ENCODE results near the gene CTRB2.

CTRB2 gene

GRCh38 chr16:75206749-75207451 is at the start of gene CTRB2:
Gene CTRB2 (minus strand): TSS chr16:75207161. CDS start chr16:75207141, 20 bp downstream.
- DNase-seq (ENCODE audit: low spot score): no peak

DNA sequence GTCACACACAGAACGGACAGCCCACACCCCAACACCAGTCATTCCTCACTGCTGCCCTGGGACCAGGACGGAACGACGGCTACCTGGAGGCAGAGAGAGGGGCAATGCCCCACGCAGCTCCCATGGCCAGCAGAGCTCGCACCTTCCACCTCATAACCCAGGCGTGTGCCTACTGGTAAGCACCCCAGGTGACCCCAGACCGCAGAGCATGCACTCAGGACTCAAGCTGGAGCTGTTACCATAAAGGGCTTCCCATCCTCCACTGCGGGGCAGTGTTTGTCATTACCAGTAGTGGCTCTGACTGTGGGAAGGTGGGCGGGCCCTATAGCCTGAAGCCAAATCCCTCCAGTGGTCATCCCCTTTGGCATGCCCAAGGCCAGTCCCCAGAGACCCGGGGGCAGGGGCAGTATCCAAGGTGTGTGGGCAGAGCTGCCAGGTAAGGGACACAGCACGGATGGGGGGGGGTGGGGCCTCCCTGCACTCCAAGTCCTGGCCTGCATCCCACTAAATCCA is 49.2 kb upstream of the CTRB2 start:
- no peak for DNase-seq (ENCODE audit: low spot score)

- DNase-seq (ENCODE audit: low spot score): no peak
Observed at GRCh38 chr16:75254359-75254837, 47.4 kb upstream of the CTRB2 start.

DNA sequence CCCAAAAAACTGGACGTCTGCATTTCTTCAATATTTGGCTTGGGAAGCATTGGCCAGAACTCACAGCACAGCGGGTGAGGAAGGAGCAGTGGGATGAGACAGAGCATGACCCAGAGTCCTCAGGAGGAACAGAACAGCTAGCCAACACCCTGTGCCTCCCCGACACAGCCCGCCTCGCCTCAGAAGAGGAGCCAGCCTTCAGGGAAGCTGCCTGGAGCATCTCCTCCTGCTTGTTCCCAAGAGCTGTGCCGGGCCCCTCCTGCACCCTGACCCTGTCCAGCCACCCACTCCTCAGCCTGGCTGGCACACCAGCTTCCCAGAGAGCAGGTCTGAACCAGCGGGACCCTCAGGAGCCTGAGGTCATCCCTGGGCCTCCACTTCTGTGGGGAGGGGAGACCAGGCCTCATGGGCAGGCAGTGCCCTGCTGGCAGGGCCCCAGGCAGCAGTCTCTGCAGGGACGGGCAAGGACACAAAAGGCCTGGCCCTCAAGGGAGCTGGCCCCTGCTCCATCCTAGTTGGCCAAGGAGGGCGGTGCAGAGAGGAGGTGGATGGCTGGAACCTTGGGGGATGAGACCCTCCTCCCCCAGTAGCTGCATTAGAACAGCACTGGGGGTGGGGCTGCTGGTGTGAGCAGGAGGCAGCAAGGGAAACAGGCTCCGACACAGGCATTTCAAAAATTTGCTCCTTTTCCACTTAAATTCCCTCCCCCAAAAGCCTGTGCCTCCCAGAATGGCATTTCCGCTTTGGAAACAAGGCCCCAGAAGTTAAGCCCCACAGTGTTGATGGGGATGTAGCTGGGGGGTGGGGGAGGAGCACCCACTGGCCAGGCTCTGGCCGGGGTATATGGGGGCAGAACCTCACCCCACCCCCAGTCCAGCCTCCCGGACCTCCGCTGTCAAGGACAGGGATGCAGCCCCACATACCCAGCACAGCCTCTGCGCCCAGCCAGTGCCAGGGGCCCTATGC is 46.3 kb upstream of the CTRB2 start:
- DNase-seq (ENCODE audit: low spot score): no peak

DNA sequence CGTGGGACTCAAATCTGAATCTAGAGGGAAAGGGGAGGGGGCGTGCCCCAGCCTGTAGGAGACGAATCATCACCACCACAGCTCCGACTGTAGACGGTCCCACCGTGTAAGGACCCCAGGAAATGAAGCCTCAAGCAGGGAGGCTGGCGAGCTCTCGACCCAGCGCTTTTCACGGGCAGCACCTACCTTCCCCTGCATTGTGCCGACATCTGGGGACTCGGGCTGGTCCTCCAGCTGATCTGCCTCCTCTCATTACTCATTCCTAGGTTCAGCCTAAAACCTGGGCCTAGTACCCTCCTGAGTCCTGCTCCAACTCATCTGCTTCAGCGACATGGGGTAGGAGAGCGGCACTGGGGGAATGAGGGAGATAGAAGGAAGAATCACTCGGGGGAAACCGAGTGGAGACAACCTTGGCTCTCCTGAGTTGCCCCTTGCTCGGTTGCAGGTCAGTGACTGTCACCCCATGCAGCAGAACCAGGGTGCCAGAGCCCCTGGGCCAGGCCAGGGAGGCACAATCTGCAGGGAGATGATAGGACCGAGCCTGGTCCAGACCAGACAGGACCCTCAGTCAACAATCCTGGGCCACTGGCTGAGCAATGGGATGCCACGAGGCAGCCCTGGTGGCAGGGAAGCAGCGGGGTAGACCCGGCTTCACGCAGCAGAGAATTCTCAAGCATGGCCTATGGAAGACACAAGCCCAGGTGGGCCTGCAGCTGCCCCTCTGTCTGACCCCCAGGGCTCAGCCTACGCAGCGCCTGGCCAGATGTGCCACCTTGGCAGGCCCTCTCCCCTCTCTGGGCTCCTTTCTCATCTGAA is 45.3 kb upstream of the CTRB2 start:
- no peak for DNase-seq (ENCODE audit: low spot score)

DNA sequence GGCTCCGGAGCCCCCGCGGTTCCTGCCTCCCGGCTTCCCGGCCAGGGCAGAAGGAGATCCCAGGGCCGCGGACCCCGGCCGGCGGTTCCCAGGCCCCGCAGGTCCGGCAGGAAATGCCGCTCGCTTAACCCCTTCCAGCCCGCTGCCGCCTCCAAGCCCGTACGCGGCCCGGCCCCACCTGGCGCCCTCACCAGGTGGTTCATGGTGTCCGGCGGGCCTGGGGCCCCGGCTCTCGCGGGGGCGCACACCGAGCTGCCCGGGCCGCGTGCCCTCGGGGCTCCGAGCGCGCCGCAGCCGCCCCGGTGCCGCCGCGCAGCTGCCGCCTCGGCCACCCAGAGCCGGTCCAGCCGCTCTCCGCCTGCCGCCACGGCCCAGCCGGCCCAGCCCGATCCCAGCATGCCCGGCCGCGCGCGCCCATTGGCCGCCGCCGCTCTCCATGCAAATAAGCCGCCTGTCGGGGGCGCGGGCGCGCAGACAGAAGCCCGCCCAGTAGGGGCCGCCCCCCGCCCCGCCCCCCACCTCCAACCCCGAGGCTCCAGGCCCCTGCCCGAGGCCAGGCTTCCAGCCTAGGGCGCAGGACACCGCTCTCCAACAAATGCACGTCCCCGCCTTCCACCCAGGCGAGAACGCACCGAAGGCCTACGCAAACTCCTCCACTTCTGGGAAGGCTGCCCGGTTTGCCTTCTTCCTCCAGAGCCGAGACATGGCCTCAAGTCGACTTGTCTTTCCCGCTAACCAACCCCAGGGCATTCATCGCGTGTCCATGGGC is 44.5 kb upstream of the CTRB2 start, which contains the start of gene BCAR1:
TSS of gene BCAR1 (minus strand) at position 345 of the 769 bp plus-strand sequence. CDS start at position 203, 142 bp downstream.
- peak; percentile 81 for DNase-seq (ENCODE audit: low spot score)

GRCh38 chr16:75250809-75251279 is 43.9 kb upstream of the CTRB2 start:
- peak; percentile 47 for DNase-seq (ENCODE audit: low spot score)

- no peak for DNase-seq (ENCODE audit: low spot score)
Observed at GRCh38 chr16:75250089-75250808, 43.3 kb upstream of the CTRB2 start.

GRCh38 chr16:75249441-75249840 is 42.5 kb upstream of the CTRB2 start:
- no peak for DNase-seq (ENCODE audit: low spot score)

DNA sequence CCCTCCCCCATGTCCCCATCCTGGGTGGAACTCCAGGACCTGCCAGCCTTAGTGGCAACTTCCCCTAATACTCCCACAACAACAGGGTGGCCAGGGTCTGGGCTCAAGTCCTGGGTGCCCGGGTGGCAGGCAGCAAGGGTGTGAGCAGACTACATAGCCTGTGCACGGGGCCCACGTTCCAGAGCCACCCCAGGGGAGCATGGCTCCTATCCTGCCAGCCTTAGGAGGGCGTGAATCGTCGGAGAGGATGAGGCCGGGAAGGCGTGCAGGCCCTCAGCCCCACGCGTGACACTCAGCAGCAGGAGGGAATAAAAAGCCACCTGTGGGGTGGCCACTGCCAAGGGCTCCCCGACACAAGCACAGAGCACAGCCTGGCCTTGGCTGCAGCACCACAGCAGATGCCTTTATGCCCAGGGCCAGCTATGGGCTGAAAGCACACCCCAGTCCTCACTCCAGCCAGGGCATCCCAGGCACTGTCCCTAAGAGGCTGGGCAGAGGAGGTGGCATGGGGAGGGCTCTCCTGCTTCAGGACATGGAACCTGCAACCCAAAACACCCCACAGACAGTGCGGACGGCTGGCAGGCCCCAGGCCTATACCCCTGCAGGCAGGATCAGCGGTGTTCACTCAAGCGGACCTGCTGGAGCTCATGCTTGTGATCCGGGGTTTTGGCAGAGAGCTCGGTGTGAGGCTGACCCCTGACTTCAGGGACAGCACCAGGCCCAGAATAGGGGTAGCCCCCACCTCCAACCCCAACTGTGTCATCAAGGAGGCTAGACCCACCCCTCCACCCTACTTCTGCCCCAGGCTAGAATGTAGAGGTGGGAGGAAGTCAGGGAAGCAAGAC is 41.8 kb upstream of the CTRB2 start:
- DNase-seq (ENCODE audit: low spot score): no peak

- DNase-seq (ENCODE audit: low spot score): no peak
Observed at GRCh38 chr16:75248142-75248535, 41.2 kb upstream of the CTRB2 start.

GRCh38 chr16:75247249-75247648 is 40.3 kb upstream of the CTRB2 start:
- no peak for DNase-seq (ENCODE audit: low spot score)

DNA sequence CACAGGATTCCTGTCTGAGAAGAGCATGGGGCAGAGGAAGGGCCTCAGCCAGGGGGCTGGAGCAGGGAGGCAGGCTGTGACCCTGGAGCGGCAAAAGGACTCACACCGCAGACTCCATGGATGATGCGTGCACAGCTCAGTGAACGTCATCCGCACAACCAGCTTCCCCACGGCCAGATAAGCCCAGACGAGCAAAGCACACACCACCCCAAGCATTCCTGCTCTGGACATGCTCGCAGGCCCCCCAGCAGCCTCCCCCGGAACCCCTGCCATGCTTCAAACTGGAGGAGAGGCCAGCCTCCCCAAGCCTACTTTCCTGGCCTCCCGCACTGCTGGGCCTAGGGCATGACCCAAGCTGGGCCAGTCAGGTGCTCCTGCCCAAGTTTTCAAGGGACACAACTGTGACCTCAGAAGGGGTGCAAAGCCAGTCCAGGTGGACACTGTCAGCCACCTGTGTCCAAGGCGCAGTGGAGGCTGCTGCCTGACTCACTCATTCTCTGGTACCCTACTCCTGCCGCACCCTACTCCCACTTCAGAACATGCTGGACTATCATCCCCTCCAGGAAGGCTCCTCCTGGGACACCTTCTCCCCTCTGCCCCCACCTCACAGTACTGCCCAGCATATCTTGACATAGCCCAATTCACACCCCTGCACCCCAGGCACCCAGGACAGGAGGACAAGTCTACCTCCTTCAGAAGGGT is 39.7 kb upstream of the CTRB2 start:
- DNase-seq (ENCODE audit: low spot score): no peak

DNA sequence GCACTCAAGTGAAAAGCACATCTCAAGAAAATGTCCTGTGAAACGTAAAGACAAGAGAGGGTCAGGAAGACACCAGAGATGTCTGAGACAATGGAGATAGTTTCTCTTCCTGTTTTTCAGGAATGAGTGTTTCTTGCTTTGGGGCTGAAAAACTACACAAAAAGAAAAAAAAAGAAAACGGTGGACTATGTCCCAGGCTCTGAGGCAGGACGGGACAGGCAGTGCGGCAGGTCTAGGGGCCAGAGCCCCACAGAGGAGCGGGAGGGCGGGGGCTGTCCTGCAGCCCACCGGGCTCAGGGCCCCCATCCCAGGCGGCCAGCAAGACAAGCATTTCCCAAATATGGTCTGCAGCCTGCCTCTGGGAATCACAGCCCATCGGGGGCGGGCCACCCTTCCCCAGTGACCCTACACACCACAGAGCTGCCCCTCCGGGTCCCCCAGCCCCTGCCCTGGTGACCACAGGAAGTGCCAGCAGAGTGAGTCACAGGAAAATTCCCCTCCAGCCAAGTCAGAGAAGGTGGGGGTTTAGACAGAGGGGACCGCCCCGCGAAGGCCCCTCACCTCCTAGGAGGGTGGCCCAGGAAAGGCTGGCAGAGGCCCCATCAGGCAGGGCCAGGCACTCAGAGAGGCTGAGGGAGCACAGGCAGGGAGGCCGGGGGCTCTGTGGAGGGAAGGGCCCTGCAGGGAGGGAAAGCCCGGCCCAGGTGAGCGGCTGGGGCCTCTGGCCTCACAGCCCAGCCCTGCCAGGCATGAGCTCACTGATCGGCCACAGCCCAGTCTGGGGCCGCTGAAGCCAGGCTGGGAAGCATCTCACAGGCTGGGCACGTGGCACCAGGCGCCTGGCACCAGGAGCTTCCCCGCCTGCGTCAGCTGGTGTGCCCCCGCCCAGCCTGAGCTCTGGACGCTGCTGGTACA is 38.1 kb upstream of the CTRB2 start:
- DNase-seq (ENCODE audit: low spot score): peak; percentile 32

DNA sequence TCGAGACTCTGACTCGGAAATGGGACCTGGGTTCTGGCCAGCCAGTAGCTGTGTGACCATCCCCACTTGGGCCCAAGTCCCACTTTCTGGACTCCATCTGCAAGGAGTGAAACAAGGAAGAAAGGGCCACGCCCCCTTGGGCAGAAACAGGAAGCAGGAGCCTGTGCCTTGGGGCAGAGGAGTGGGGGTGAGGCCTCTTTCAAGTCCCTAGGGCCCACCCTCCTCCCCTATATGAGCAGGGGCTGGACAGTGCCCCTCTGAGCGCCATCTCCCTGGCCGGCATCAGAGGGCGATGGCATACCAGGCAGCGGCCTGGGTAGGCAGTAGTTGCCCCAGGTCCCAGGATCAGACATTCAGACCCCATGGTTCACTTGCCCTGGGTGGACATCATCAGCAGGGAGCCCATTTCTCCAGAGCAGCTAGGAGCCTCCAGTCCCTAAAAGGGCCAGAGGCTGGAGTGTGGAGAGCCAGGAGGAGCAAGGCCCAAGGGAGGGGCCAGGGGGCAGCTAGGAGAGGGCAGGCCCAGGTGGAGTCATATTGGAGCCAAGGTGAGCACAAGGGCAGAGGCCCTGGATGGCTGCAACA is 37.4 kb upstream of the CTRB2 start:
- no peak for DNase-seq (ENCODE audit: low spot score)

DNA sequence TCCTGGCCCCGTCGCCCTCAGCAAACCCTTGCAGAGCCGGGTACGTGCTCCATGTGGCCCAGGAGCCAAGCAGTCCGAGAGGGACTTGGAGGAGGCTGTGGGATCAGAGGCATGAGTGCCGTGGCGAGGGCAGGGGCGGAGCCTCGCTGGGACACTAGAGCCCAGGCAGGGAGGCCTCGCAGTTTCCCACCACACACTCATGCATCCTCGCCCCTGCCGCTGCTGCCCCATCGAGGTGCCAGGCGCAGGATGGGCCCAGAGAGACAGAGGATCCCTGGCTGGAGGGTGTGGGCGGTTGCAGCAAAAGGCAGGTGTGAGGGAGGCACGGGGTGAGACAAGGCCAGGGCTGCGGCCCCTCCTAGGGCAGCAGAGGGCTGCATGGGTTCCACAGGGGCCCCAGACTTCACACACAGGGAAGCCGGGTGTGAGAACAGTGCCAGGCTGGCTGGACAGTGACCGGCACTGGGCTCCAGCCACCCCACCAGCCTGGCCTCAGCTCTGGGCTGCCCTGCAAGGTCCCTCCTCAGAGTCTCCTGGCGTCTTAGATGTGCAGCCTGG is 36.8 kb upstream of the CTRB2 start:
- no peak for DNase-seq (ENCODE audit: low spot score)

All from RKO (cell line).